Subcutaneous adipose tissue (tissue), 4 donors: Measurements from ENCODE around the gene LCN1. TPM values are rescaled to one million over a fixed set of nuclear protein-coding genes. Genes with fewer than 3 reads are reported as not detected.

ENCODE experiments used
- total RNA-seq, 4 donors: library from RNA; depleted of rRNA; stranded (reverse); fragments of >200 nt; gene quantifications; one replicate each; pipeline ENCODE4 v1.1.0, GENCODE V29; 2016
- TF ChIP-seq, protein P1 (sequence below): fragments of 450-650 bp; IDR thresholded peaks from one replicate; pipeline ENCODE4 v1.5.1; 2016; ENCODE audit warnings: low read depth, mild to moderate bottlenecking, control low read depth, antibody characterized with exemption, moderate library complexity

The LCN1 gene
- total RNA-seq, 4 donors from 2014 or later, result not detected

DNA sequence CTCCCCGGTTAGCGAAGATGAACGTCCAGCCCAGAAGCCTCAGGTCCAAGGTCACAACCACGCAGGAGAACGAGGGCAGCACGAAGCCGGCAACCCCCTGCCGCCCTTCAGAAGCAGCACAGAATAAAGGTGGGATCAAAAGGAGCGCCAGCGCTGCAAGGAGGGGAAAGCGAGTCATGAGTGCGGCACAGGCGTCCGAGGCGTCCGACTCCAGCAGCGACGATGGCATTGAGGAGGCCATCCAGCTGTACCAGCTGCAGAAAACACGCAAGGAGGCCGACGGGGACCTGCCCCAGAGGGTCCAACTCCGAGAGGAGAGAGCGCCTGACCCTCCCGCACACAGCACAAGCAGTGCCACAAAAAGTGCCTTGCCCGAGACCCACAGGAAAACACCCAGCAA lies 35.9 kb upstream of the LCN1 start:
- TF ChIP-seq, protein P1, sequence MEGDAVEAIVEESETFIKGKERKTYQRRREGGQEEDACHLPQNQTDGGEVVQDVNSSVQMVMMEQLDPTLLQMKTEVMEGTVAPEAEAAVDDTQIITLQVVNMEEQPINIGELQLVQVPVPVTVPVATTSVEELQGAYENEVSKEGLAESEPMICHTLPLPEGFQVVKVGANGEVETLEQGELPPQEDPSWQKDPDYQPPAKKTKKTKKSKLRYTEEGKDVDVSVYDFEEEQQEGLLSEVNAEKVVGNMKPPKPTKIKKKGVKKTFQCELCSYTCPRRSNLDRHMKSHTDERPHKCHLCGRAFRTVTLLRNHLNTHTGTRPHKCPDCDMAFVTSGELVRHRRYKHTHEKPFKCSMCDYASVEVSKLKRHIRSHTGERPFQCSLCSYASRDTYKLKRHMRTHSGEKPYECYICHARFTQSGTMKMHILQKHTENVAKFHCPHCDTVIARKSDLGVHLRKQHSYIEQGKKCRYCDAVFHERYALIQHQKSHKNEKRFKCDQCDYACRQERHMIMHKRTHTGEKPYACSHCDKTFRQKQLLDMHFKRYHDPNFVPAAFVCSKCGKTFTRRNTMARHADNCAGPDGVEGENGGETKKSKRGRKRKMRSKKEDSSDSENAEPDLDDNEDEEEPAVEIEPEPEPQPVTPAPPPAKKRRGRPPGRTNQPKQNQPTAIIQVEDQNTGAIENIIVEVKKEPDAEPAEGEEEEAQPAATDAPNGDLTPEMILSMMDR, result no peak

- TF ChIP-seq, protein P1, result no peak
Measured at GRCh38 chr9:135485832-135486231, 35.4 kb upstream of the LCN1 start.

GRCh38 chr9:135486267-135487065 lies 34.8 kb upstream of the LCN1 start:
- TF ChIP-seq, protein P1, result no peak

DNA sequence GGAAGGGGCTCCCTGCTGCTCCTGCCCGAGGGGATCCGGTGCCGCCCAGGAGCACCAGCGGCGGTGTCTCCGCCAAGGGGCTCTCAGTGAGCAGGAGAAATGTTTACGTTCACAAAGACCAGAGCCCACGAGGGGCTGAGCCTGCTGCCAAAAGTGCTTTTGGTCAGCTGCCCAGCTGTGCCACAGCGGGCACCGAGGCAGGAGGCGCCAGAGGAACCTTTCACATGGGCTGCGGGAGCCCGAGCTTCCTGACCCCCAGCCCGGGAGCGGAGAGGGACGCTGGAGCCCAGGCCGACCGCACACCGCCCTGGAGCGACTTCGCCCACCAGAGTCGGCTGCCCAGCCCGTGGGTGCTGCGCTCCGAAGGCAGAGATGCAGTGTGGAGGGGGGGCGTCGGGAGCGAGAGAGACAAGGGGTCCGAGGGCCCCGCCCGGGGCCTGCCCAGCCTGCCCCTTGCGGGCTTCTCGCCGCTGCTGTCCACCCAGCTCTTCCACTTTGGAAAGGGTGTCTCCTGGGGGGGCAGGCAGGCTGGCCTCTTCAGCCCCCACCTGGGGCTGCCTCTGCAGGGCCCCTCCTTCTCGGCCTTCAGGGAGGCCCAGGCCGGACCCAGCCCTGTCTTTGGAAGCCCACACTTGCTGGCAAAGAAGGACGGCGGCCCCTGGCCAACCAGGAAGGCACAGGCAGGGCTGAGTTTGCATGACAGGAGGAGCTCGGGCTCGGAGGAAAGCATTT lies 33.8 kb upstream of the LCN1 start:
- TF ChIP-seq, protein P1, result no peak

- TF ChIP-seq, protein P1, result no peak
Measured at GRCh38 chr9:135488013-135488330, 33.3 kb upstream of the LCN1 start.

DNA sequence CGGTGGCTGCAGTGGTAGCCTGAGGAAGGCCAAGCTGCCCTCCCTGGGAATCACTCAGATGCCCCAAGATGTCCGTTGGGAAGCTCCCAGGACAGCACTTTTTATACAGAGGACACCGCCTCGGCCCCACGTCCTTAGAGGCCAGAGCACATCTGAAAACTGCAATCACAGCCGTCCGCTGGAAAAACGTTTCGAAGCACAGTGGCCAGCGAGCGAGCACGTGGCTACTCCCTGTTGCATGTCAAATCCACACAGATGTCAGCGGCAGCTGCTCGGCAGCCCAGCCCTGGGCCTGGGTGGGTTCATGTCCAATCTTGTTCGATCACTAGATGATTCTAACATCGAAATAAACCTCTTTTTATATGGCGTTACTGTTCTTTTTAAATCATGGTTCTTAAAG lies 32.7 kb upstream of the LCN1 start:
- TF ChIP-seq, protein P1, result no peak

DNA sequence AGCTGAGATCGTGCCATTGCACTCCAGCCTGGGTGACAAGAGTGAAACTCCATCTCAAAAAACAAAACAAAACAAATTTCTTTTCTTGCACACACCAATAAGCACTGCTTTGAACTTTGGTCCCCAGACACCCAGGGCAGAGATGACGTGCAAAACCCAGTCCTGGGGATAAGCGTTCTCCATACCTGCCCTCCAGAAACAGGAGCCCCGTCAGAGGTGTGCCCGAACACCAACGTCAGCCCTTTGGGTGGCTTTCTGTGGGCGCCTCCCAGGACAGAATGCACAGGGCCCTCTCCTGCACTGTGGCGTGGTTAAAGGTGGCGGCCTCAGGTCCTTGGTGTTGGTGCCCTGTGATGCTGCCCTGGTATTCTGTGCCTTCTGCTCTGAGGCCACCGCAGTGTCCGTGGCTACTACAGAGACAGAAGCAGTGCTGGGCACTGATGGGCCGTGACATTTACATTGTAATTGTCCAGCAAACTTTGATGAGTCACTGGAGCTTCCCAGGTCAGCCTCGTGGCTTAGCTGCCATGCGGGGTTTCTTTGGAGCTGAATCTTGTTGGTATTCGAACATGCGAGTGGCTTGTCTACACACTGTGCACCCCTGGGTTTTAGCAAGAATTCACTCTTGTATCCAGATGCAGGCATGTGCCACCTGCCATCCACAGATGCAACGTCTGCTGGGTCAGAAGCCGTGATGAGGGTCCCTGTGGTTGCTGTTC lies 31.9 kb upstream of the LCN1 start:
- TF ChIP-seq, protein P1, result no peak
